UCSD-AML1 (cell line): Measurements from ENCODE around the gene UMODL1.

Experiments used
- DNase-seq: peaks from one replicate; lab custom pipeline; 2025; ENCODE audit not compliant: unreplicated experiment; lab: John Stamatoyannopoulos, UW

The UMODL1 gene

DNA sequence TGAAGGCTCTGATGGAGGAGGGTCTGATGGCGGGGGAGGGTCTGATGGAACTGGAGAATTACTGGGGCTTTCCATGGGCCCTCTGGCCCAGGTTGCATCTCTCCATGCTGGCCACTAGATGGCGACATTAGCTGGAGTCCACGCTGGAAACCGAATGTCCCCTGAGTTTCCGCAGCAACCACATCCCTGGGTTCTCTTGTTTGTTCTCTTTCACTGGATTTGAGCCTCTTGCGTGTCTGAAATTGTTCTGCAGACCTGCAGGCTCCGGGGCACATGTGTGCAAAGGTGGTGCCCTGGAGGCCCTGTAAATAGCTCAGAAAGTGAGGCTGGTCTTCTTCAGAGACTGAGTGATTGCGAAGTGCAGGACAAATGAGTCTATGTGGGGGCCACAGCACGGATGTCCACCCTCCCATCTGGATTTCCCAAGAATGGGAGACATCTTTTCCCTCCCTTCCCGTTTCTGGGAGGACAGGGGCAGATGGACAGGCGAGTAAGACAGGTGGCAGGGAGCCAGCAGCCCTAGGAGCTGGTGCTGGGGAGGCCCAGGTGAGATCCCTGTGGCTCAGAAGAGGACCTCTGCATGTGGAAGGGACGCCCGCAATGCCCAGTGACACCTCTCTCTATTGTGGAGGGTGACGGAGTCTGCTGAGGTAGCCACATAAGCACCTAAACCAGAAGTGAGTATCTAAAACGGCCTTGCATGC, 74.6 kb downstream of the UMODL1 start:
- peak; percentile 62 for DNase-seq

DNA sequence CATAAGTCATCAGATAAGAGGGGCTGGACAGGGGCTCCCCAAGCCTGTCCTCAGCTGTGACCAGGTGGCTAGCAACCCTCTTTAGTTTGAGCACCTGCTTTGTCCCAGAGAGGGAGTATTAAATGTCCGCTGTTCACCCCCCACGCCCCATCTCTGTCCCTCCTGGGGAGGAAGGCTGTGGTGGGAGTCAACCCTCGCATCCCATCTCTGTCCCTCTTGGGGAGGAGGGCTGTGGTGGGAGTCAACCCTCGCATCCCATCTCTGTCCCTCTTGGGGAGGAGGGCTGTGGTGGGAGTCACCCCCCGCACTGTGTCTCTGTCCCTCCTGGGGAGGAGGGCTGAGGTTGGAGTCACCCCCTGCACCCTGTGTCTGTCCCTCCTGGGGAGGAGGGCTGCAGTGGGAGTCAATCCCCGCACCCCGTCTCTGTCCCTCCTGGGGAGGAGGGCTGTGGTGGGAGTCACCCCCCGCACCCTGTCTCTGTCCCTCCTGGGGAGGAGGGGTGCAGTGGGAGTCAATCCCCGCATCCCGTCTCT, 75.2 kb downstream of the UMODL1 start:
- no peak for DNase-seq

DNA sequence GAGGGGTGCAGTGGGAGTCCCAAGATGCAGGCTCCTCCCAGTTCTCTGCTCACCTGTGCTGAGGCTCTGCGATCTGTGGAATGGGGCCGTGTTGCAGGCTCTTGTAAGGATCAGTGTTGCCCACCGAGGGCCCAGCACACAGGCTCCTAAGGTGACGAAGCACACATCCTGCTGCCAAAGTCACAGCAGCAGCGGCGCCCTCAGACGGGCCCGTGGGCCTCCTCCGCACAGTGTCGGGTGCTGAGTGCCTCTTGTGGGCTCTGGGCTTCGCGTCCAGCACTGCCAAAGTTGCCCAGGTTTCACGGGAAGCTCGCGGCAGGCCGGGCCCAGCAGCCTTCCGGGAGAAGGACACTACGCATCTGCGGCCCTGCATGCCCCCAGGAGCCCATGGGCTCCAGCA, 75.7 kb downstream of the UMODL1 start:
- DNase-seq, result no peak

DNA sequence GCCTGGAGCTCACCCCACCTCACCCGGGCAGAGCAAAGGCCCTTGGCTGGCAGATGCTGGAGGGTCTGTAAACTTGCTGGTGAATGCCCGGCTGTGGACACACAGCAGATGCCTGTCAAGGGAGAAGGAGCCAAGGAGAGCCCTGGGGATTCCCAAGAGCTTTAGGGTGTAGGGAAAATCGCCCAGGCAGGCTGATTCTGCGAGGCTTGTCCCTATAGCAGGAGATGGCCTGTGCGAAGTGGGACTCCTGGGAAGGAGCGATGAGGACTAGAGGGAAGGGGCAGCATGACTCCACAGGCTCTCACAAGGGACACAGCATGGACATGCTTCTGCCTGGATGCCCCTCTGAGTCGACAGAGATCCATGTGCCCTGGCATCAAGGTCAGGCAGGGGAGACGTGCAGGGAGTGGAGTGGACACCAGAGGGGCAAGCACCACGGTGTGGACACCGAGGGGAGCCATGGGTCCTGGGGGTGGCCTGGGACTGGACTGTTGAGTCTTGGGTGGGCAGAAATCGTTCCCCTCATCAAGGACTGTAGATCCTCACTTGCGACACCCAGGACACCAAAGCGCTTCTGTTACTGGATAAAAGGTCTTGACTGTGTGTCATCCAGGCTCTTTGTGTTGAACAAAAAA, 76.4 kb downstream of the UMODL1 start:
- no peak for DNase-seq

DNA sequence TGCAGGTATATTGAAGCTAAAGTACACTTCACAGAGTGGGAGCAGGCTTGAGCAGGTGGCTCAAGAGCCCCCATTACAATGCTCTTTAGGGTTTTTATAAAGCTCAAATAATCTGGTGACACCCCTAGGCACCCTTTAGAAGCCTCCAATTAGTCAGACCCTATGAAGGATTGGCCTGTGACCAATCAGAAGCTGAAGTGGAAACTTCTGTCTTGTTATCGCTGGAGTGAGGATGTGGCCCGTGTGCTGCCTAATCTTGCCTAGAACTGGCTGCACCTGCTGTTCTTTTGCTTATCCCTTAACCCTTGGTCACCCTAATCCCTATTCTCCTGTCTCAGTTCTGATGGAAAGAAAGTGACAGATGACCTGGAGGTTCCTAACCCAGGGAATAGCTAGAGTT, 77.0 kb downstream of the UMODL1 start:
- no peak for DNase-seq

DNA sequence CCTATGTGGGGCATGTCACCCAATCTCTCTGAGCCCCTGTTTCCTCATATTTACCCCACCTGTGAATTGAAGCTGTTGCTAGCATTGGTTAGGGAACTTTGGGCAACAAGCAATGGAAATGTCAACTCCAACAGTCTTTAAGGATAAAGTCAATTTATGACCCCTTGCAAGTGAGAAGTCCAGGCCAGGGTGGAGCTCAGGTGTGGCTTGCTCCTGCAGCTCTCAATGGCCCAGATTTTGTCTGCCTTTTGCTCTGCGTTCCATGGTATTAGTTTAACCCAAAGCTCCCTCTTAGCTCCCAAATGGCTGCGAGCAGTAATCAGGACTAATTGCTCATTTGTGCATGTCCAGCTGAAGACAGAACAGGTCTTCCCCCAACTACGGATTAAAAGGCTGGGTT, 77.5 kb downstream of the UMODL1 start:
- DNase-seq, result no peak

DNA sequence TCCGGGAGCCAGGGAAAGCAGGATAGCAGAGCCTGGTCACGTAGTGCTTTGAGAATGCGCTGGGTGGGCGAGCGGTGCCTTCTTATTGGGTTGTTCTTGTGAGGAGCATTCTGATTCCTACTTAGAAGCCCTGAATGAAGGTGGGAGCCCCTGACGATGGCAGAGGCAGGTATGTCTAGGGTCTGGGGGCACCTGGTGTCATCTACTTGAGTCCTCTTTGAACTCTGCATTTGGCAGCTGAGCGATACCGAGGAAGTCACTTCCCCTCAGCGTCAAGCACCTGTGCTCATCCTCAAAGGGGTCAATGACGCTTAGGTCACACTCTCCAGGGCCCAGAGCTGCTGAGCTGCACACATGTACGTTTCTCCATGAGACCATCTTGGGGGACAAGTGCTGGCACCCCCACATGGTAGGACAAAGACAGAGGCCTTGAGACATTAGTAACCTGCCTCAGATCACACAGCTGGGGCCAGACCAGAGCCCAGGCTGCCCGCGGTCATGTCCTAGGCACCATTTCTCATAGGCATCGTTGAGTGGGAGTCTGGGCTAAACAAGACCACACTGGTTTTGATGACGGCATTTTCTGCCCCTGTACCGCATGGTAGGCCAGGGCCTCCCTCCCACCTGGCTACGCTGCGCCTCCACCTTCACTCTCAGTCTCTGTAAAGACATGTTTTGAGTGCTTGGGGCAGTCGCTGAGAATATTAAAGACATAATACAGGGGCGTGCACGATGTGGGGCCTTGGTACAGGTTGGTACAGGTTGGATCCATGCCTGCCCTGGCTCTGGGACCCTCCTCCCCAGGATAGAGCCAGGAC, 78.7 kb downstream of the UMODL1 start:
- no peak for DNase-seq

DNA sequence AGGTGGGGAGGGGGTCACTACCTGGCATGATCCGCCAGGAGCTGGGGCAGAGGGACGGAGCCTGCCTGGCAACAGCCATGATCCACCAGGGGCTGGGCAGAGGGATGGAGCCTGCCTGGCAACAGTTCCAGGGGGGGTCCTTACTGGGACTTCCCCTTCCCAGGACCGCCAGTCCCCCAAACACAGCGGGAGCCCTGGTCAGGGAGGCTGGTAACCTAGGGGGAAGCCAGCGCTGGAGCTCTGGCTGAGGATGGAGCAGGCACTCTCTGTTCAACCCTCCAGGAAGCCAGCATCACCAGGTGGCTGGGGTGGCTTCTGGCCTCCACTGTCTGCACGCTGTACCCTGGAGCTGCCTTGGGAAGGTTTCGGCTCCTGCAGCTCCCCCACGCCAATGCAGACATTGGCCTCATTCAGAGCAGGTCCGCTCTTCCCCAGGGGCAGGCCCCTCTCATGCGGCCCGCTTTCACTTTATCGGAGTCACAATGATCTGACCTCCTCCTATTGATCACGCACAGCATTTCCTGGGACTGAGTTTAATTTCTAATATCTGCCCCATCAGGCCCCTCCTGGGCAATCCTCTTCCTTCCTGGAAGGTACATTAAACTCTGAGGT, 79.5 kb downstream of the UMODL1 start:
- DNase-seq, result no peak

DNA sequence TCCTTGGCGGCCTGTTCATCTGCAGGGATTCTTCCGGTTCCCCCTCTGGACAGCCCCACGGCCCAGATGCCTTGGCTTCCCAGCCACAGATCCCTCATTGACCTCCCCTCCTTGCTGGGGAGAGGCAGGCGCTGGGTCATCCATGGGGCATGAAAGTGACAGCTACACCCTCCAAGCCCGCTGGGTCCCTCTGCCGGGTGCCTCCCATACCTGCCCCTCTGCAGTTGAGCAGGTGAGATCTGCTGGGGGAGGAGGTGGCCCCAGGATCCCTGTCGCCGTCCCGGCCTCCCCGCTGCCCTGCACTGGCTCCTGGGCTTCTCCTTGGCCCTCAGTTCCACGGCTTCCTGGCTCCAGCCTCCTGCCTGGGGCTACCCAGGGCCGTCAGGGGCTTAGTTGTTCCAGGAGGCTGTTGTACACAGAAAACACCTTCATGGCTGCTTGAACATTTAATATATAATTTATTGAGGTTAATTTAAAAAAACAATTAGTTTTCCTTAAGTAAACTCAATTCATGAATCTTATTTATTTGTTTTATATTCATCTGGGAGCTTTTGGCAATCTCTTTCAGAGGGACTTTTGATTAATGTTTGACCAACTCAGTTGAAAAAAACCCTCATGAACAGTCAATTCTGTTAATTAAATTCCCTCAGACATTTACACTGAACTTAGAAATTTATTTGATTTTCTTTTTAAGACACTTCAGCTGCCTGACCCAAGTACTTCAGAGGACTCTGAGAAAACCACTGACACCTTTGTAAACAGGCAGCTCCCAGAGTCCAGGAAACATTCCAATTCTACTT, 80.2 kb downstream of the UMODL1 start:
- no peak for DNase-seq

DNA sequence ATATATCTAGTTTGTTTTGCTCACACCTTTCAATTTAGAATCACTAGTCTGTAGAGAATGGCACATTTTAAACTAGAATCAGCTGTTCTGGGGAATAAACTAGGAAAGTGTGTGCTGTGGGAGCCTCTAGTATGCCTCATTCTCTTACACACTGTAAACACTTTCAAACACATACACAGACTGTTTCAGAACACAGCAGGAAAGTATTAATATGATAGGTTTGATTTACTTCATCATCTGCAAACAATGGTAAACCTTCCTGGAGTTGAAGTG, 80.8 kb downstream of the UMODL1 start:
- no peak for DNase-seq

DNA sequence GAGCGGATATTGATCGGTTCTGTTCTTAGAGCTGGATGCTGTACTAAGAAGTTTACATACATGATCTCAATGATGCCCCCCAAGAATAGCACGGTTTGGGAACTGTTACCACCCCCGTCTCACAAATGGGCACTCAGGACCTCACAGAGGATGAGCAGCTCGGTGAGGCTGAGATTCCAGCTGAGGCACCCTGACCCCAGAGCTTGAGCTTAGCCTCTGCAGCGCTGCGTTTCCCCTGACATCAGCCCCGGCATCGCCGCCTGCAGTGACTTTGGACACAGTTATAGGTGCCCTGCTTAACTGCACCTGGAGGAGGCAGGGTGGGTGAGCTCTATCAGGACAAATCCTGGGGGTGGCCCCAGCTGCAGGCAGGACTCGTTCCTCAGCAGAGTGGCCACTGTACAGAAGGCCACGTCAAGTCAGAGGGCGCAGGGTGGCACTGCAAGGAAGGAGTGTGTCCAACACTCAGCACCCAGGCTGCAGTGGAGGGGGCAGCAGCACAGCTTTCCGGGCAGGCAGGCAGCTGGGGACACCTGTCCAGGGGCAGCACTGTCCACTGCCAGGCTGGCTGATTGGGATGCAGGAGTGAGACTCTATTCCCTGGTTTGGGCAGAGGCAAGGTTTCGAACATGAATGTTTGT, 82.0 kb downstream of the UMODL1 start:
- no peak for DNase-seq

DNA sequence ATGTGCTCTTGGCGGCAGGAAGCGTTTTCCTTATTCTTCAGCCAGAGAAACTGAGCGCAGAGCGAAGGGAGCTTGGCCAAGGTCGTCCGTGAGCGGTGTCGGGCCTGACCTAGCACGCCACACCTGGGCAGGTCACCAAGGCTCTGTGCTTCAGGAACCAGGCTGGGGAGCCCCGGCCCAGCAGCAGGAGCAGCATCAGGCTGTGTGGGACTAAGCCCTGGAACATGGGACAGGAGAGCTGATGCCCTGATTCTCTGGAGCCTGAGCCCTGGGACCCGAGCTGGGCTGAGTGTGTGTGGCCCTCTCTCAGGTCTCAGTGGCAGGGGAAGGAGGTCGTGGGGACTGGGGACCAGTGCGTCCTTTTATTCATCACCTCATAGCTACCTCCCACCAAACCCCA, 82.6 kb downstream of the UMODL1 start:
- no peak for DNase-seq

DNA sequence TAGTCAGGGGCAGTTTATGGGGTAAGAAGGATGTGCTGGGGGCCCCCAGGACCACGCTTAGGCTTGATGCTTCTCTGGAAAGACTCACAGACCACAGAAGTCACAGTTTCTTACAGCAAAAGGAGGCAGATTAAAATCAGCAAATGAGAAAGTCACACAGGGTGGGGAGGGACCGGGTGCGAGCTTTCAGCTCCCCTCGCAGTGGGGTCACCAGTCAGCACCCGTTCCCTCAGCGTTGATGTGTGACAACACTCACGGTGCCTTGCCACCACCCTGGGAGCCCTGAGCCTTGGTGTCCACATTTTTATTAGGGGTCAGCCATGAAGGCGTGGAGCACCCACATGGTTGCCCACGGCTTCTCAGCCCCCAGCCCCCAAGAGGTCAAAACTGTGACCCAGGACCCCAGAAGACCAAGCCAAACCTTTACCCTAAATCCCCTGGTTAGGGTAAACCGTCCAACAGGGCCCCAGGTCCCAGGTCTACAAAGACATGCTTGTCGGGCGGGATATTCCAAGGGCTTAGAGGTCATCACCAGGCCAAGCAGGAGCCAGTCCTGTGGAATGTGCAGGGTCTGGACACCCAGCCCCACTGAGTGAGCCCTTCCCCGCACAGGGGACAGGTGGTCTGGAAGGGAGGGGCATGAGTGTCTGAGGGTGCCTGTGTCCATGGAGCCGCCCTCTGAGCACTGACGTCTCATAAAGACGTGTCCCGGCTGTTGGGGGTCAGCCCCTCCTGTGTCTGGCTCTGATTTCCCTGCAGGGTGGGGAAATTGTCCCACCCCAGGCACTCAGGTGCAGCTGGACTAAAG, 83.3 kb downstream of the UMODL1 start:
- DNase-seq, result no peak

DNA sequence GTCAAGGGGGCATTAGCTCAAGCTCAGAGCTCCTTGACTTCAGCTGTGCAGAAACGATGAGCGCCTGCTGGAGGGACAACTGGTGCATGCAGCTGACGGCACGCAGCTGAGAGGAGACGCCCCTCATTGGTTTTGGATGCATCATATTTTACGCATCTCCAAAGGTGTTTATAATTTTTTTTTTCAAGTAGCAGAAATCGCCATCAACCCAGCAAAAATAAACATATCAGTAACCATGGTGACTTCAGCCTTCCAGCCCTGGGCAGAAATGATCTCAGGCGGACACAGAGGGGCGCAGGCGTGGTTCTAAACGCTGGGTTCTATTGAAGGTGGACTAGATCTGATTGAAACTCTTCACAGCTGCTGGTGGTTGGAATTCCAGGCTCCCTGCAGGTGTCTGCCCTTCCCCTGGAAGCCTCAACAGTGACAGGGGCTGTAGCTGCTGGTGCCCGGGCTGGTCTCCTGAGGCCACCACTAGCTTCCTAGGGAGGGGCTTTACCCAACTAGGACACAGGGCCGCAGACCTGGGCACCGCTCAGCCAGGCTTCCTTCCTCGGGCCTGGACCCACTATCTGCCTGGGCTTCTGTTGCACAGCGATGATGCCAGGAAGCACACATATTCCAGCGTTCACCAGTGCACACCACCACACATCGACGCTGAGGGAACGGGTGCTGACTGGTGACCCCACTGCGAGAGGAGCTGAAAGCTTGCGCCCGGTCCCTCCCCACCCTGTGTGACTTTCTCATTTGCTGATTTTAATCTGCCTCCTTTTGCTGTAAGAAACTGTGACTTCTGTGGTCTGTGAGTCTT, 84.1 kb downstream of the UMODL1 start:
- peak; percentile 40 for DNase-seq

DNA sequence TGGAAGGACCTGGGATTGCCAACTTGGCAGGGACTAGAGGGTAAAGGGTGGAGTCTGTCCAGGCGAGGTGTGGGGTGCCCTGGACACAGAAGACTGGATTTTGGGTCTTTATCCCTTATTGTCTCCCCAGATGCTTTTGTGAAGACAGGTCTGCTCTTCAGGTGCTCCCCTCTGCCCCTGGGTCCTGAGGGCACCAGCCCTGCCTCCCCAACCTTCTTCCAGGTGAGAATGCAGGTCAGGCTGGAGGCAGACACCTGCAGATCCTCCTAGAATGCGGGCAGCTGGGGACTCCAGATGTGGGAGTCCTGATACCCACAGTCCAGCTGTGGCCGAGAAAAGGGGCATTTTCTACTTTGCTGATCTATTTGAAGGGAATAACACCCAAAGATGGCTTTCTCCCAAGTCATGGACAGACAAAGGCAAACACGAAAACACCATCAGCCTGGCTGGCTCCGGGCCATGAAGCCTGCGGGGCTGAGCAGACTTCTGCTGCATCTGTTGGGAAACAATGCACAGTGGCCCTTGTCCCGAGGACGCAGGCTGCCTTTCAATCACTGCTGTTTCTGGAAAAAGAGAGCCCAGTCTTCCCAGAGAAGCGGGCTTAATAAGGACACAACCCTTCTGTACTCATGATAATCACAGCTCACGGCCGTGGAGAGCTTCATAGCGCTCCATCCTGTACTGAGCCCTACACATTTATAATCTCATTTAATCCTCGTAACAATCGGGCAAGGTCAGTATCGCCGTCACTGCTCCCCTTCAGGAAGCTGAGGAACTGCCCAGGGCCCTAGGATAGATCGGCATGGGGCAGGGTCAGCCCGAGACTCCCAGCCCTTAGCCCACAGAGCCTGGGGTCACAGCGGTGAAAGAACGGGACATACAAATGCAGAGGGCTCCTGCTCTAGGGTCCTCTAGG, 85.8 kb downstream of the UMODL1 start:
- DNase-seq, result no peak

DNA sequence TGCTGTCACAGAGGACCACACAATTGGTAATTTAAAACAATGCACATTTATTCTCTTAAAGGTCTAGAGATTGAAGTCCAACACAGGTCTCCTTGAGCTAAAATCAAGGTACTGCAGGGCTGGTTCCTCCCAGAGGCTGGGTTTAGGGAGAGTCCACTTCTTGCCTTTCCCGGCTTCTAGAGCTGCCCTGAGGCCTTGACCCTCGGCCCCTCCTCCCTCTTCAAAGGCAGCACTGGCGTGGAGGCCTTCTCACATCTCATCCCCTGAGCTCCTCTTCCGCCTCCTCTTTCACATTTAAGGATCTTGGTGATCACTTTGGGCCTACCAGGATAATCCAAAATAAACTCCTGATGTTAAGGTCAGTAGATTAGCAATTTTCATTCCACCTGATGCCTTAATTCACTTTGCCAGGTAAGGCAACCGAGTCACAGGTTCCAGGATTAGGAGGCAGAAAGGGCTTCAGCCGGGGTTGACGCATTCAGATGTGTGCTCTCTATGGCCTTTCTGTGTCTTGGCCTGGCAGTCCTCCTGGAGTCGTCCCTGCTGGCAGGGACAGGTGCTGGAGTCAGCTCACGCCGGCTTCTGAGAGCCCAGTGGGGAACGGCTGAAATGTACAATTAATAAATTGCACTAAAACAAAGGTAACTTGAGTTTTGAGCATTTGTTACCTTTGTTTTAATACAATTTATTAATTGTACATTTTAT, 86.6 kb downstream of the UMODL1 start:
- DNase-seq, result no peak

DNA sequence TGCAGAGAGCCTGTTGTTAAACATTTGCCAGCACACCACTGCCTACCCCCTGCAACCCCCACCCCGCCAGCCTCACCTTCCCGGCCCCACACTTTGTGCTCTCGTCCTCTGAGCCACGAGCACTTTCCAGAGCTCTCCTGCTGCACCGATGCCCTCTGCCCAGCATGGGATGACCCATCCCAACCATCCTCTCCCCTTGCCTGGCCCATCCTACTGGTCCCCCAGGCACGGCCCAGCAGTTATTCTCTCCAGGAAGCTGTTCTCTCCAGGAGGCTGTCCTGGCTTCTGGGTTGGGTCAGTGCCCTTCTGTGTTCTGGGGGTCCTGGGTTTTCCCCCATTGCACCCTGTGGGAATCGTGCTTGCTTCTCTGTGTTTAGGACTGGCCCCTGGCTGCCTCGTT, 87.7 kb downstream of the UMODL1 start:
- no peak for DNase-seq
